Right lobe of liver (tissue), 6 donors: ENCODE measurements around the gene HNRNPH3. TPM values are rescaled to one million over a fixed set of nuclear protein-coding genes. Genes with fewer than 3 reads are reported as not detected.

ENCODE experiments used
- ATAC-seq, 4 donors: fragments of 200-7000 bp; cut with Tn5 transposase; one replicate each; pipeline ENCODE4 v1.9.1; 2020; ENCODE audit warnings: mild to moderate bottlenecking in 4 of 4, moderate library complexity in 4 of 4
- DNase-seq, 3 donors: peaks; one replicate each; pipeline ENCODE4 v3.0.0-alpha.2; 2020
- H3K27ac ChIP-seq, 3 donors: fragments of 200-600 bp; one replicate each; pipeline ENCODE4 v1.8.0; 2022
- H3K27me3 ChIP-seq, 2 donors: fragments of 200-600 bp; one replicate each; pipeline ENCODE4 v1.8.0; 2022
- H3K36me3 ChIP-seq, 4 donors: fragments of 200-600 bp; sonication (generic) in 1 of 4; one replicate each; pipeline versions ENCODE4 v1.5.1 to v1.8.0; 2017 to 2022; ENCODE audit warnings: control low read depth in 1 of 4
- H3K4me1 ChIP-seq, 4 donors: fragments of 200-600 bp; sonication (generic) in 1 of 4; one replicate each; pipeline versions ENCODE4 v1.5.1 to v1.8.0; 2017 to 2022; ENCODE audit warnings: control low read depth in 1 of 4
- H3K4me3 ChIP-seq, 3 donors: fragments of 200-600 bp; one replicate each; pipeline ENCODE4 v1.8.0; 2022
- H3K9me3 ChIP-seq, 4 donors: fragments of 200-600 bp; sonication (generic) in 1 of 4; one replicate each; pipeline versions ENCODE4 v1.5.1 to v1.8.0; 2017 to 2022; ENCODE audit warnings: control low read depth in 1 of 4
- CTCF ChIP-seq, 4 donors: fragments of 200-600 bp in 3 of 4; fragments of 450-650 bp in 1 of 4; IDR thresholded peaks; one replicate each; pipeline versions ENCODE4 v1.5.1 to v1.8.0; 2016 to 2022; ENCODE audit warnings: antibody characterized with exemption in 4 of 4, mild to moderate bottlenecking in 2 of 4
- POLR2A ChIP-seq: fragments of 450-650 bp; IDR thresholded peaks from one replicate; pipeline ENCODE4 v1.6.1; 2017; ENCODE audit warnings: antibody characterized with exemption, mild to moderate bottlenecking
- WGBS: methylation state at CpG from one replicate; pipeline ENCODE4 v1.1.6; 2018; ENCODE audit warnings: low coverage, low lambda C conversion rate; ENCODE audit not compliant: insufficient coverage; ENCODE audit errors: missing lambda C conversion rate; 5-methylcytosine and 5-hydroxymethylcytosine counted together
- intact Hi-C, 2 donors: fragments of 100-400 bp; cut with DNase I; formaldehyde crosslinking; loops; one replicate each; pipeline versions ENCODE4 v1.11.2 to v1.14.1; 2022
- long read RNA-seq: library from polyadenylated mRNA; unstranded; transcript quantifications from one replicate; pipeline ENCODE4 v2.0.0, GENCODE V29; 2019
- total RNA-seq, 6 experiments: library from RNA; depleted of rRNA in 2 of 6; stranded (reverse); fragments of >200 nt in 2 of 6; fragmentation: NEBNext Ultra II Directional in 3 of 6; extraction: Animal tissue kit (Norgen Biotek cat#: 25700) in 3 of 6; gene quantifications; one replicate each; pipeline versions ENCODE4 v1.1.0 to v1.2.4, GENCODE V29; 2016 to 2023
- donor health status: DM: no; HTN: yes; CAD: no.
- donor health status: DM: no; HTN: no; CAD: no.
- donor health status: DM: no; HTN: no; CAD: no.
- donor health status: DM: no; HTN: yes; CAD: no.
- donor health status: DM: no; HTN: yes; CAD: no.

Gene HNRNPH3
- 10 to 100 TPM; 13.2 to 40.7 (median 25.3) TPM for total RNA-seq
- long read RNA-seq, partial matches to known transcripts, result 6 of 17 reads
- long read RNA-seq, other reads (novel, unspliced or antisense), result 6 of 17 reads

GRCh38 chr10:68331455-68332258 lies at the start of gene HNRNPH3:
HNRNPH3 (plus strand) TSS chr10:68332064; CDS start chr10:68337222, 5,158 bp downstream.
- peak within 1 kb of the TSS; percentile 78 to 88 (median 79) for H3K4me3 ChIP-seq
- peaks cover 0 to 37% (median 6%) of the 10 kb centered on the region in 4 donors for H3K4me1 ChIP-seq
- peak in 1 of 4 donors; percentile 8 for TF ChIP-seq CTCF (IDR thresholded peaks at IDR 0.05)
- TF ChIP-seq POLR2A, result peak; percentile 99
- 0% methylated on average over 23 of the region's 73 CpGs for WGBS
- H3K36me3 ChIP-seq, result no peaks in the 10 kb centered on the region
- ATAC-seq (peak; percentile 86 to 93 (median 88)), DNase-seq (peak; percentile 98 to 99 (median 99))
- H3K9me3 ChIP-seq, result no peaks in the 10 kb centered on the region
- intact Hi-C loops, result no loop called here
- H3K27ac ChIP-seq, result peak within 1 kb of the TSS; percentile 94 to 96 (median 94)
- H3K27me3 ChIP-seq, result no peaks in the 10 kb centered on the region

GRCh38 chr10:68284062-68285001 lies 47.5 kb upstream of the HNRNPH3 start:
- peaks cover 0 to 69% (median 27%) of the 10 kb centered on the region in 4 donors for H3K36me3 ChIP-seq
- intact Hi-C loops, result no loop called here
- WGBS, result 71% methylated on average over 9 of the region's 9 CpGs

GRCh38 chr10:68288717-68289116 lies 43.1 kb upstream of the HNRNPH3 start:
- WGBS, result 100% methylated on average over 1 of the region's 4 CpGs
- no peaks in the 10 kb centered on the region for H3K9me3 ChIP-seq
- H3K4me3 ChIP-seq, result no peak overlapping the region
- intact Hi-C loops, result no loop called here
- H3K36me3 ChIP-seq, result peaks cover 0 to 72% (median 32%) of the 10 kb centered on the region in 4 donors
- H3K4me1 ChIP-seq, result no peaks in the 10 kb centered on the region
- ATAC-seq (no peak), DNase-seq (no peak)
- no peaks in the 10 kb centered on the region for H3K27me3 ChIP-seq
- TF ChIP-seq POLR2A (no peak), CTCF (IDR thresholded peaks at IDR 0.05) (no peak)
- H3K27ac ChIP-seq, result no peak overlapping the region

More at GRCh38 chr10:68284062-68285001, 47.5 kb upstream of the HNRNPH3 start:
- no peak for TF ChIP-seq POLR2A
- TF ChIP-seq CTCF (IDR thresholded peaks at IDR 0.05), result no peak
- Histone ChIP-seq H3K9me3 (no peaks in the 10 kb centered on the region), H3K27ac (no peak overlapping the region), H3K27me3 (no peaks in the 10 kb centered on the region), H3K4me3 (no peak overlapping the region), H3K4me1 (no peaks in the 10 kb centered on the region)
- DNase-seq, result no peak
- ATAC-seq, result peak in 1 of 4 donors; percentile 6

GRCh38 chr10:68290736-68291135 lies 41.1 kb upstream of the HNRNPH3 start:
- H3K27ac ChIP-seq, result no peak overlapping the region
- intact Hi-C loops, result no loop called here
- no peaks in the 10 kb centered on the region for H3K27me3 ChIP-seq
- no peak for TF ChIP-seq CTCF (IDR thresholded peaks at IDR 0.05)
- no peak for TF ChIP-seq POLR2A
- no peak for DNase-seq
- H3K36me3 ChIP-seq, result peaks cover 0 to 71% (median 33%) of the 10 kb centered on the region in 4 donors
- no peak for ATAC-seq
- no peaks in the 10 kb centered on the region for H3K4me1 ChIP-seq
- no peaks in the 10 kb centered on the region for H3K9me3 ChIP-seq
- no peak overlapping the region for H3K4me3 ChIP-seq
